Measurements from ENCODE around the gene SOCS6. TPM values are rescaled to one million over a fixed set of nuclear protein-coding genes. Genes with fewer than 3 reads are reported as not detected.
"Not testable (repeated sequence)": the region's sequence is repeated elsewhere in the genome, so short reads cannot be mapped to it uniquely, and the experiment has no call there.

SOCS6 gene
- polyA plus RNA-seq, 1 of the 3 experiments (the other 2 are of a cell fraction) = 12.1 TPM

DNA sequence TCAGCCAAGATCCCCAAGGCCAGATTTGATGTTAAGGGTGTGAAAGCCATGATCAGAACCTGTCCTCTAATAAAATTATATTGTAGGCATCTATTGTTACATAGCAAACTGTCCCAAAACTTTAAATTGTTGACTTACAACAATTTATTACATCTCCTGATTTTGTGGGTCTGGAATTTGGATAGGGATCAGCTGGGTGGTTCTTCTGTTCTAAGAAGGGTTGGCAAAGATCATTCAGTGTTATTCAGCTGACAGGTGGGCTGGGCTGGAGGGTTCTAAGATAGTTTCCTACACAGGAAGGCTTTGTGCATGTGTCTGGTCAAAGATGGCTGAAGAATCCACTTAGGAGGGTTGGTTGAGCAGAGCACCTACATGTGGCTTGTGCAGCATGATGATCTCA lies 50.0 kb downstream of the SOCS6 start (continued):
- no peak for TF ChIP-seq FOXJ3 (CRISPR knock-in tag; IDR thresholded peaks at IDR 0.05)

DNA sequence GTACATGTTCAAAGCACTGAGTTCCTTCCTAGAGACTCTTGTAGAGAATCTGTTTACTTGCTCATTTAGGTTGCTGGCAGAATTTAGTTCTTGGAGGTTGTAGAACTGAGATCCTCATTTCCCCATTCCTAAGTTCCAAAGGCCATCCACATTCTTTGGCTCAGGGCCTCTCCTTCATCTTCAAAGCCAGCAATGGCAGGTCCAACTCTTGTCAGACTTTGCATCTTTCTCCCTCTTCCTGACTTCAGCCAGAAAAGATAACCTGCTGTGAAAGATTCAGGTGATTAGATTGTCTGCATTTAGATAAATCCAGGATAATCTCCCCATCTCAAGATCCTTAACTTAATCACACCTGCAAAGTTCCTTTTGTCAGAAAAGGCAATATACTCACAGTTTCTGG lies 51.1 kb downstream of the SOCS6 start:
- ChIA-PET CTCF (no interaction called here), POLR2A (no interaction called here)
- H3K9me2 ChIP-seq = no peaks in the 10 kb centered on the region
- no peak for TF ChIP-seq FOSL2 (IDR thresholded peaks at IDR 0.05; ENCODE audit: borderline replicate concordance, low read depth)
- no peak for TF ChIP-seq JUND (IDR thresholded peaks at IDR 0.05)
- TF ChIP-seq TEAD4 (IDR thresholded peaks at IDR 0.05; ENCODE audit: borderline replicate concordance, insufficient read depth) = no peak
- no peak for TF ChIP-seq POLR2AphosphoS5 (IDR thresholded peaks at IDR 0.05; ENCODE audit: low read depth, low read length)
- TF ChIP-seq MEF2A (IDR thresholded peaks at IDR 0.05; ENCODE audit: borderline replicate concordance, low read depth) = no peak
- no peak for TF ChIP-seq RCOR1 (IDR thresholded peaks at IDR 0.05; ENCODE audit: low read length)
- TF ChIP-seq FOXM1 (IDR thresholded peaks at IDR 0.05; ENCODE audit: low read depth) = no peak
- no peak for TF ChIP-seq CHD2 (IDR thresholded peaks at IDR 0.05; ENCODE audit: low read length, partially characterized antibody)
- TF ChIP-seq, protein P1, sequence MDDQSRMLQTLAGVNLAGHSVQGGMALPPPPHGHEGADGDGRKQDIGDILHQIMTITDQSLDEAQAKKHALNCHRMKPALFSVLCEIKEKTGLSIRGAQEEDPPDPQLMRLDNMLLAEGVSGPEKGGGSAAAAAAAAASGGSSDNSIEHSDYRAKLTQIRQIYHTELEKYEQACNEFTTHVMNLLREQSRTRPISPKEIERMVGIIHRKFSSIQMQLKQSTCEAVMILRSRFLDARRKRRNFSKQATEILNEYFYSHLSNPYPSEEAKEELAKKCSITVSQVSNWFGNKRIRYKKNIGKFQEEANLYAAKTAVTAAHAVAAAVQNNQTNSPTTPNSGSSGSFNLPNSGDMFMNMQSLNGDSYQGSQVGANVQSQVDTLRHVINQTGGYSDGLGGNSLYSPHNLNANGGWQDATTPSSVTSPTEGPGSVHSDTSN (IDR thresholded peaks at IDR 0.05) = no peak
- TF ChIP-seq RFX5 (IDR thresholded peaks at IDR 0.05; ENCODE audit: low read length) = no peak
- no peak for TF ChIP-seq CTCF (IDR thresholded peaks at IDR 0.05)
- no peak for TF ChIP-seq NRF1 (IDR thresholded peaks at IDR 0.05; ENCODE audit: low read depth, low read length)
- no peak for TF ChIP-seq YY1 (IDR thresholded peaks at IDR 0.05; ENCODE audit: low read depth)
- TF ChIP-seq, protein P2, sequence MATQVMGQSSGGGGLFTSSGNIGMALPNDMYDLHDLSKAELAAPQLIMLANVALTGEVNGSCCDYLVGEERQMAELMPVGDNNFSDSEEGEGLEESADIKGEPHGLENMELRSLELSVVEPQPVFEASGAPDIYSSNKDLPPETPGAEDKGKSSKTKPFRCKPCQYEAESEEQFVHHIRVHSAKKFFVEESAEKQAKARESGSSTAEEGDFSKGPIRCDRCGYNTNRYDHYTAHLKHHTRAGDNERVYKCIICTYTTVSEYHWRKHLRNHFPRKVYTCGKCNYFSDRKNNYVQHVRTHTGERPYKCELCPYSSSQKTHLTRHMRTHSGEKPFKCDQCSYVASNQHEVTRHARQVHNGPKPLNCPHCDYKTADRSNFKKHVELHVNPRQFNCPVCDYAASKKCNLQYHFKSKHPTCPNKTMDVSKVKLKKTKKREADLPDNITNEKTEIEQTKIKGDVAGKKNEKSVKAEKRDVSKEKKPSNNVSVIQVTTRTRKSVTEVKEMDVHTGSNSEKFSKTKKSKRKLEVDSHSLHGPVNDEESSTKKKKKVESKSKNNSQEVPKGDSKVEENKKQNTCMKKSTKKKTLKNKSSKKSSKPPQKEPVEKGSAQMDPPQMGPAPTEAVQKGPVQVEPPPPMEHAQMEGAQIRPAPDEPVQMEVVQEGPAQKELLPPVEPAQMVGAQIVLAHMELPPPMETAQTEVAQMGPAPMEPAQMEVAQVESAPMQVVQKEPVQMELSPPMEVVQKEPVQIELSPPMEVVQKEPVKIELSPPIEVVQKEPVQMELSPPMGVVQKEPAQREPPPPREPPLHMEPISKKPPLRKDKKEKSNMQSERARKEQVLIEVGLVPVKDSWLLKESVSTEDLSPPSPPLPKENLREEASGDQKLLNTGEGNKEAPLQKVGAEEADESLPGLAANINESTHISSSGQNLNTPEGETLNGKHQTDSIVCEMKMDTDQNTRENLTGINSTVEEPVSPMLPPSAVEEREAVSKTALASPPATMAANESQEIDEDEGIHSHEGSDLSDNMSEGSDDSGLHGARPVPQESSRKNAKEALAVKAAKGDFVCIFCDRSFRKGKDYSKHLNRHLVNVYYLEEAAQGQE (IDR thresholded peaks at IDR 0.05; ENCODE audit: low read depth, low read length) = no peak
- H3F3A ChIP-seq (replicated peaks; ENCODE audit: insufficient read depth) = peaks cover 20% of the 10 kb centered on the region
- no peaks in the 10 kb centered on the region for H3K9me3 ChIP-seq
- peaks cover 0 to 3% of the 10 kb centered on the region in 2 experiments; a peak in 2 of 4 replicates for H3K4me1 ChIP-seq (ENCODE audit: control insufficient read depth in 1 of 2, insufficient read depth in 2 of 2, low read depth in 1 of 2, low read length in 1 of 2)
- H3K27ac ChIP-seq (ENCODE audit: low read depth in 2 of 2, low read length in 1 of 2) = no peak overlapping the region
- no peak overlapping the region for H3K4me2 ChIP-seq
- no peaks in the 10 kb centered on the region for H4K20me1 ChIP-seq (ENCODE audit: insufficient read depth)
- no peaks in the 10 kb centered on the region for H3K79me2 ChIP-seq (ENCODE audit: insufficient read depth)
- H3K36me3 ChIP-seq (replicated peaks in 1 of 2; ENCODE audit: control insufficient read depth in 1 of 2, insufficient read depth in 2 of 2, low read length in 1 of 2) = peaks cover 3 to 44% of the 10 kb centered on the region in 2 experiments
- no peak overlapping the region for H3K4me3 ChIP-seq (ENCODE audit: low read depth in 2 of 2, low read length in 1 of 2)
- H3K27me3 ChIP-seq (ENCODE audit: insufficient read depth) = no peaks in the 10 kb centered on the region
- no peak for DNase-seq
- no peak overlapping the region for H3K9ac ChIP-seq
- no peak overlapping the region for H2AFZ ChIP-seq (ENCODE audit: low read depth)

GRCh38 chr18:70348481-70348880 lies 59.6 kb downstream of the SOCS6 start:
- CTCF ChIA-PET = interaction anchor here (1.7 kb wide), 1 partner anchor 86 kb away, joined by 4 read pairs; no protein-coding TSS in a partner anchor
- H3K4me1 ChIP-seq (ENCODE audit: control insufficient read depth in 1 of 2, insufficient read depth in 2 of 2, low read depth in 1 of 2, low read length in 1 of 2); H2AFZ ChIP-seq (ENCODE audit: low read depth); H3K4me2 ChIP-seq; H3K27me3 ChIP-seq (ENCODE audit: insufficient read depth); H3F3A ChIP-seq (replicated peaks; ENCODE audit: insufficient read depth); H3K27ac ChIP-seq (ENCODE audit: low read depth in 2 of 2, low read length in 1 of 2); H3K79me2 ChIP-seq (ENCODE audit: insufficient read depth); H3K9me2 ChIP-seq; H3K9me3 ChIP-seq; H3K4me3 ChIP-seq (ENCODE audit: low read depth in 2 of 2, low read length in 1 of 2); H3K9ac ChIP-seq; DNase-seq; POLR2A ChIA-PET; H4K20me1 ChIP-seq (ENCODE audit: insufficient read depth): not testable (repeated sequence)
- 94% methylated on average over 2 of the region's 3 CpGs for WGBS (ENCODE audit: low lambda C conversion rate)
- H3K36me3 ChIP-seq (replicated peaks in 1 of 2; ENCODE audit: control insufficient read depth in 1 of 2, insufficient read depth in 2 of 2, low read length in 1 of 2) = peaks cover 15 to 21% of the 10 kb centered on the region in 2 experiments
